GM18867 (cell line): Measurements from ENCODE around the gene CAPN12.

ENCODE experiments used
- ATAC-seq: cut with Tn5 transposase; IDR thresholded peaks from one replicate; pipeline ENCODE4 v1.9.1; 2021; ENCODE audit warnings: mild to moderate bottlenecking, moderate library complexity; ENCODE audit not compliant: unreplicated experiment

CAPN12 gene

DNA sequence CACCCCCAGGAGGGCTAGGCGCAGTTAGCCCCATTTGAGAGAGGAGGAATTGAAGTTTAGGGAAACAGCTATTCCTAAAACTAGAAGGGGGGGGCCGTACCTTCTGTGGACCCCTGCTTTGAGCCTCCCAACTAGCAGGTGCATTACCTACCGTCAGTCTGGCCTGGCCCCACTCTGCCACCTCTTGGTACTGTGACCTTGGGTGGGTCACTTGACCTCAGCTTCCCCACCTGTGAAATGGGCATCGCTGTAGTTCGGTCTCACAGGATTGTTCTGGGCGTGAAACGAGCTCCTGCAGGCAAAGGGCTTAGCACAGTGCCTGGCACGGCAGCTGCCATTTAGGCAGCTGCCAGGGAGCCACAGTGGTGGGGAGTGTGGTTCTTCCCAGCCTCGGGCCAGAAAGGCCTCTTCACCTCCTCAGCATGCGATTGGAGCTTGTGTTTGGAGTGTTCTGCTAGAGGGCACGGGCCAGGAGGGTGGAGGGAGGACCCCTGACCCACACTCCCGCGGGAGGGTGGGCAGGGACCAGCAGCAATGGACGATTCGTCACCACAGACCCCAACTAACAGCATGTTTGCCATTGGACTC lies 32.0 kb downstream of the CAPN12 start:
- no peak for ATAC-seq

DNA sequence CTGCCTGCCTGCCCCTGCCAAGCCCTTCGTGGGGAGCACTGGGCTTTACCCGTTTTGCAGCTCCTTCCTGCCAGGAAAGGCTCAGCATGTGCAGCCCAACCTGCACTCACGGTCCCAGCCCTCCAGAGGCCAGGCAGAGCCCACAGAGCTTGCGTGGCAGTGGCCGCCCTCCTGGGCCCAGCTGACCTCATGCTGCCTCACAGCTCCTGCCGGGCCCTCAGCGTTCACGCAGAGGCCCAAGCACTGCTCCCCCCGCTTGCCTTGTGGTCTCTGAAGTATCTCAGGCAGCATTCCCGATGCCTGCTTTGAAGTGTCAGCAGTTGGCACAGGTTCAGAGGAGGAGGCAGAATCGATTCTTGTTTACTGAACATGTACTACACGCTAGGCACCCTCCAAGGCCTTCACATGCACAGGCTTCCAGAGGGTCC lies 32.5 kb downstream of the CAPN12 start:
- no peak for ATAC-seq

DNA sequence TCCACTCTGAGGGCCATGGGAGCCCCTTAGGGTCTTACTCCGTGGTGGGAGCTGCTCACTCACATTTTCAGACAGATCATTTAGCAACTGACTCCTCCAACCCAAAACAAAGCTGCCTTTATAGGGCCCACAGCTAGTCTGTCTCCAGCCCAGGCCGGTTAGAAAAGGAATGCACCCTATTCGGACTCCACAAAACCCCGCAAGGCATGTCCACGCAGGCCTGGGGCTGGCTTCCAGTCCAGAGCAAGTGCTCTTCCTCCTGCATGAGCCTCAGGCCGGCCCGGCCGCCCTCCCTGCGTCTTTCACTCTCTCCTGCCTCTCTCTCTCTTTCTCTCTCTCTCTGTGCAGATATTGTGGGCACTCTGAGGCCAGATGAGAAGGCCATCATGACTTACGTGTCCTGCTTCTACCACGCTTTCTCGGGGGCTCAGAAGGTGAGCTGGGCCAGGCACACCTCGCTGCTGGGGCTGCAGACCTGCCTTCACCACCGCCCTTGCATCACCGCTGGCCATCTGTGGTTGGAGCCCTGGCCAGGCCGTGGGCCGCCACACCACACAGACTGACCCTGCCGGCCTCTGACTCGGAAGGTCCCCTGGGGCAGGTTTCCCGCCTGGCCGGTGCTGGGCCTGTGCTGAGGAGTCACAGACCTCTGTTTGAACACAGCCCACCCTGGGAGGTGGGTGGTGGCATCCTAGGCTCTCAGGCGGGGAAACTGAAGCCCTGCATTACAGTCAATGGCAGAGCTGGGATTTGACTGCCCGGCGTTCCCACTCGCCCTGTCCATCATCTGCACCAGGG lies 33.1 kb downstream of the CAPN12 start:
- ATAC-seq = no peak

DNA sequence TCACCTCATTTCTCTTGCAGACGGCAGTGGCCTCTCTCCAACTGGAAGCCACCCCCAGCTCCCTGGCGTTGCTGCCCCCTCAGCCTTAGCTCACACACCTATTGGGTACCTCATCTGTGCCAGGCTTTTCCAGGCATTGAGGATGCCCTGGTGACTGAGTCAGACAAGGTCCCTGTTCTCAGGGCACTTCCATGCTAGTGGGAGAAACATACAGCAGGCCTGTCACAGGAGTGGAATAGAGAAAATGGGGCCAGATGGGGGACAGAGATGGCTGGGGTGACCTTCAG lies 33.9 kb downstream of the CAPN12 start:
- ATAC-seq = no peak

DNA sequence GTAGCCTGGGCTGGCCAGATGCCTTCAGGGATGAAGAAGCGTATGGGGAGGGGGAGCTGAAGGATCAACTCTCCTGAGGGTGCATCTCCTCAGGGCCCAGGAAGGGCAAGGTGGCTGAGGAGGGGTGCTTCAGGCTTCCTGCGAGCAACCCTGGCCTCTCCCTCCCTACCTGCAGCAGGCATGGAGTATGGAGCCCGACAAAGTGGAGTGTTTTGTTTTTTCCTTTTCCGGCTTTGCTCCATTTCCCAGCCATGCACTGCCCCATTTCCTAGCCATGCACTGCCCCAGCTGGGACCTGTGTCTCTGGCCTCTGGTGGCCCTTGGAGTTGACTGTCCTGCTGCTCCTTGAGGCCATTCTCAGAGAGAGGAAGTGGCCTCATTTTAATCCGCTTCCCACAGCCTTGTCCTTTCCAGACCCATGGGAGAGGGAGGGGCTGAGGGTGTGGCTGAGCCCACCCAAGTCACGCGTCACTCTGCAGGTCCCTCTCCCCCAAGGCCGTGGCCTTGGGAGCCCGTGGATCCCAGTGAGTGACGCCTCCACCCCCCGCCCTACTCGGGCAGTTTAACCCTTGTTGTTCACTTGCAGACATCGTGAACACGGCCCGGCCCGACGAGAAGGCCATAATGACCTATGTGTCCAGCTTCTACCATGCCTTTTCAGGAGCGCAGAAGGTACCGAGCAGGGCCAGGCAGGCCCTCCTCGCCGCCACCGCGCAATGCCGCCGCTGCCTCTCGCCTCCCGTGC lies 34.4 kb downstream of the CAPN12 start:
- no peak for ATAC-seq

DNA sequence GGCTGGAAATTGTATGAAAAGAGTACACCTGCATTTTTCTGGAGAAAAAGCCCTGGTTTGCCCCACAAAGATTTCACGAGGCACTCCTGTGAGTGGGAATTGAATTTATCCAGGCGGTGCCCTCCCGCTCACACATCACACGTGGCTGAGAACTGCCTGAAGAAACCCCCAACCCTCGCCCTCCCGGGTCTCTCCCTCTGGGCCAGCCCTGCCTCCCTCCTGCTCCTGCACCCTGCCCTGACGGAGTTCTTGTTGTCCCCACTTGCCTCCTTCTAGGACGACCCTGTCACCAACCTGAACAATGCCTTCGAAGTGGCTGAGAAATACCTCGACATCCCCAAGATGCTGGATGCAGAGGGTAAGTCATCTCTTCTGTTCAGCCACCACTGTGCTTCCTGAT lies 35.2 kb downstream of the CAPN12 start:
- no peak for ATAC-seq

DNA sequence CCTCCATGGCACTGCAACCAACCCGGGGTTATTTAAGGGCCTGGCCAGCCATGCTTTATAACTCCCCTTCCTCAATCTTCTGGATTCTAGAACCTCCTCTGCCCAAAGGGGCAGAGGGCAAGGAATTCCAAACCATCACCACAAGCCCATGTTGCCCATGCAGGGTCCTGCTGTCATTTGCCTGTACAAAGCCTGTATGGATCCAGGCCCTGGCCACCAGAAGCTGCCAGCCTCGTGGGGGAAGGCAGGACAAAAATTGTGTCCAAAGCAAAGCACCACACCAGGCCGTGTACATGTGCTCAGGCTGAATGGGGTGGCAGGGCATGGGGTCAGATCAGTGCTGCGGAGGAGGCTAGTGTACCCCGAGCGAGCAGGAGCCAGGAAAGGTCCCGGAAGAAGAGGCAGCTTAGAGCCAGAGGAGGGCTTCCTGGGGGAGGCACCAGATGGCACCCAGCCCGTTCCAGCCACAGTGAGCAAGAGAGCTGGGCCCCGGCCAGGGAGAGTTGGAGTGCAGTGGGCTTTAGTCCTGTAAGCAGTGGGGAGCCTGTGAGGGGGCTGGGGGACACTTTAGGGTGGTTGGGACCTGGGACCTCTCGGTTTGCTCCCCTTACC lies 35.8 kb downstream of the CAPN12 start:
- no peak for ATAC-seq

DNA sequence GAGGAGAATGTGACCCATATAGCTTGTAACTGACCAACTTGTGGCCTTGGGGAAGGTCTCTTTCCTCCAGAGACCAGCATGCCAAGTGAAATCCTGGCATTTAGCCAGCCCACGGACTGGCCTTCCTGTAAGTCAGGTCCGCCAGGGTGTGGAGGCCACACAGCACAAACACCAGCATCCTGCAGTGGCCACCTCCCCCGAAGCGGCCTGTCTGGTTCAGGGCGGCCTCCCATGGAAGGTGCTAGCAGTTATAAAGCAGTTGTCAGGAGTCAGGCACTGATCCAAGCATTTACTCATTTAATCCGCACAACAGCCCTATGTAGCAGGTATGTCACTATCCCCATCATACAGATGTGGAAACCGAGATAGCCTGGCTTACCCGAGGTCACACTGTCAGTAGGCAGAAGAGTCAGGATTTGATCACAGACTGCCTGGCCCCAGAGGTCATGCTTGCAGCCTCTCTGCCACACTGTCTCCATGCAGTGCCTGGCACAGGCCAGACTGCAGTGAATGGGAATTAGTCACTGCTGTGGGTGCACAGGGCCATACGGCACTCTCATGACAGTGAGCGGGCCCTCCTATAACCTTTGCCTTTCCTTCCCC lies 36.7 kb downstream of the CAPN12 start:
- no peak for ATAC-seq

DNA sequence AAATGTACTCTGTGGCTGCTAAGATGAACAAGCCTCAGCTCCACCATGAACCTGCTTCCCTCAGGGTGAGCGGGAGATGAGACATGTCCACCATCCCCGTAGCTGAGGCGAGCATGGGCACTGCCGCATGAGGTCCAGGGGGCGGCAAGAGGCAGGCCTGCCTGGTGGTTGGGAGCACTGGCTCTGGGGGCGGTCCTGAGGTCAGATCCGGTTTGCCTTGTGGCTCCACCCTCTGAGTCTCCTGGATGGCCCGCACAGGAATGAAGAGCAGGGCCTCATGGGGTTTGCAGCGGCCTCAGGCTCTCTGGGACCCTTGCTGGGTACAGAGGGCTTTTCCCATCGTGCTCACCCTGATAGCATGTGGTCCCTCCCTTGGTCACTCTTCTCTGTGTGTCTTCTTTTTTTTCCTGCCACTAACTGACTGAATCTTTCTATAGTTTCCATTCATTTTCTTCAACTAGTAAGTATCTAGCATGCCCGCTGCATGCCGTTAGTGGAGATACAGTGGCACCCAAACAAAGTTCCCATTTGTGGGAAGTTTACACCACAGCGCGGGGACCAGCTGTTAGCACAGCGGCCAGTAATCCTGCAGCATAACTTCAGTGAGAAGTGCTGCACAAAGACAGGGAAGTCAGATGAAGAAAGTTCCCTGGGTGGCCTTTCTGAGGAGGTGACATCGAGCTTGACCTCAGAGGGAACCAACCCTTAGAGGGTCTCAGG lies 37.3 kb downstream of the CAPN12 start:
- no peak for ATAC-seq

DNA sequence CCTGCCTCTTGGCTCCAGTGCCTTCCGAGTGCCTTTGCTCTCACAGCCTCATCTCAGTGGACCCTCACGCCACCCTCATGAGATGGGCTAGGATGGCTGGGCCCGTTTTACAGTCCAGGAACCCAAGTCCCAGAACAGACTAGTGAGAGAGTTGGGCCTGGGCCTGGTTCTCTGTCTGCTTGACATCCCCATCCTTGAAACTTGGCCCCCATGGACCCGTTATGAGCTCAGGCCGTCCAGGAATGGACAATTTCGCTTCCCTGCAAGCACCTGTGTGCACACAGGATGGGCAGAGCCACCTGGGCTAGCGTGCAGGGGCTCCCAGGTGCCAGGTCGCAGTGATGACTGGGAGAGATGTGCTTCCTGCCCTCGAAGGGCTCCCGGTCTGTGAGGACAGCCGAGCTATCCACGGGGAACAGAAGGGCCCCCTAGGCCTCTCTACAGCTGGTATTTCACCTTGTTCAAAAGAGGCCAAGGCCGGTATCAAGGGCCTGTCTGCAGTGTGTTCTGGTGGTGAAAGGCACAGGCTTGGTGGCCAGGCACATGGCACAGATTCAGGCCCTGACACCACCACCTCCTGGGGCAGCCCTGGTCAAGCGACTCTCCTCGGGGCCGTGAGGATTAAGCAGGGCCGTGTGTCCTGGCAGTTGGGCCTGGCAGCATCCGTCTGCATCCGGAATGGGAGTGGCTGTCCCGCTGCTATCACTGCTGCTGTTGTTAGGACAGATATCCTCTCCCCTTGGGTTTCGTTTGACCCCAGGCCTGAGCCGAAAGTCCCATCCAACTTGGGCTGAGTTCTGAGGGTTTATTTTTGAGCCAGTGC lies 38.9 kb downstream of the CAPN12 start:
- ATAC-seq = no peak

DNA sequence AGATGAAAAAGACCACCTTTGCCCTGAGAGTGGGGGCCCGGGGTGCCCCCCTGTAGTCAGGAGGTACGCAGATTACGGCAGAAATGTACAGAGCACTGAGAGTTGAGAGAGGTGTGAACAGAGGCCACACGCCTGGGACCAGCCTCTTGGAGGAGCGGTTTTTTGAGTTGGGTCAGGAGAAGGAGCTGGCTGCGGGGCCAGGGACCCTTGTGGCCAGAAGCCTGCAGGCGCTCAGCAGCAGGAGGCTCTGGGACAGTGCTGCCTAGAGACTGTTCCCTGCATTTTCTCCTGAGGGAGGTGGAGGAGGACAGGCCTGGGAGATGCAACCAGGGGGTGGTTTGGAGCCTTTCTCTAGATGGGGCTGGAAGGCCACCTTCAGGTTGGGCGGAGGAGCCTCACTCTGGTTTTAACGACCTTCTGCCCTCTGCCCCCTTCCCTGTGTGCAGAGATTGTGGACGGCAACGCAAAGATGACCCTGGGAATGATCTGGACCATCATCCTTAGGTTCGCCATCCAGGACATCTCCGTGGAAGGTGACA lies 39.7 kb downstream of the CAPN12 start:
- no peak for ATAC-seq

DNA sequence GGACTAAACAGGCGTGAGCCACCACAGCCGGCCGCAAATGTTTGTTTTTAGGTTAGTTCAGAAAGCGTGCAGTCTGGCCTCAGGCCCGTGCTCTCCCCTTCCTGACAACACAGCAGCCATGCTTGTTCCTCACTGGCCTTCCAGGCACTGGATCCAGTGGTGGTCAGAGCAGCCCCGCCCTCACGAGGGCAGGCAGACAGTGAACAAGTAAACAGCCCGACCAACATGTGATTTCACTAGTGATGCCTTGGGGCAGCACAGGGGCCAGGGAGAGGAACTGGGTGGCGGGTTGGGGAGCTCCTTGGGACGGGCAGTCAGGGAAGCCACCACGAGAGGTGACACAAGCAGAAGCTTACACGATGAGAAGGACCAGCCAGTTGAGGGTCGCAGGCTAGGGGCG lies 40.8 kb downstream of the CAPN12 start:
- no peak for ATAC-seq

DNA sequence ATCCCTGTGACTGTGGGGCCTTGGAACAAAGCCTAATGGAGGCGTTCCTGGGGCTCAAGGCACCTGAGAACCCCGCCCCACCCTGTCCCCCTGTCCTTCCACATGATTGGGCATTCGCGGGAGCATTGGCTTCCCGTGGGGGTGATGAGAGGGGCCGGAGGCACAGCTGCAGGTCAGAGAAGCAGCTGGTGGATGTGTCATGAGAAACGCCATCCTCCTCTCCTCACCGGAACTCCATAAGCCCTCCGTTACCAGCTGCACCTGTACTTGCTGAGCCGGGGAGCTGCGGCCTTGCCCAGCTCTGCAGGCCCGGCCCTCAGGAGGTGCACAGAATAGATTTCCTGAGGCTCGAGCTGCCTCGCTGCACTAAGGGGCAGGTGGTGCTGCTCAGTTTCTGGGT lies 42.0 kb downstream of the CAPN12 start:
- no peak for ATAC-seq

DNA sequence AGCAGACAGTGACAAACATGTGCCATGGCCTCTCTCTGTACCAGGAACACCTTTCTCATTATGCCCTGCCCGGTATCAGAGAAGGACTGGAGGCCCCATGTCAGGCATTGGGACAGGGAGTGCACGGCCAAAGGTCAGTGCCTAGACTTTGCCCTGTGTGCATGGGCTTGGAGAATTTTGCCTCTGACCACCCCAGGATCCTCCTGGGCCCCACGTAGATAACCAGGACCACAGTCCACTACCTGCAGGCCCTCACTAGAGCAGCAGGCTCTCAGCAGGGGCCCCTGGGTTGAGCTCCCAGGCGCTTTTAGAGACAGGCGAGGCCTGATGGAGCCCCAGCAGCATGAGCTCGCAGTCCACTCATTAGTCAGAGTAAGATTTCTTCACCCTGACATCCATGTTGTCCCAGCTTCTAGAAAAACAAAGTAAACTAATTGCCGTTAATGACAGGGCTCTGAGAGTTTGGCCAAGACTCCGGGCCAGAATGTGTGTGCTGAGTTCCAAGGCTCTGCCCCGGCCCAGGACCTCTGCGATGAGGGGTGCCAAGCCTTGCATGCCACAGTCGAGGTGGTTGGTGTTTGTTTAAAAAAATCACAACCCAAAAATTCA lies 42.7 kb downstream of the CAPN12 start:
- no peak for ATAC-seq

DNA sequence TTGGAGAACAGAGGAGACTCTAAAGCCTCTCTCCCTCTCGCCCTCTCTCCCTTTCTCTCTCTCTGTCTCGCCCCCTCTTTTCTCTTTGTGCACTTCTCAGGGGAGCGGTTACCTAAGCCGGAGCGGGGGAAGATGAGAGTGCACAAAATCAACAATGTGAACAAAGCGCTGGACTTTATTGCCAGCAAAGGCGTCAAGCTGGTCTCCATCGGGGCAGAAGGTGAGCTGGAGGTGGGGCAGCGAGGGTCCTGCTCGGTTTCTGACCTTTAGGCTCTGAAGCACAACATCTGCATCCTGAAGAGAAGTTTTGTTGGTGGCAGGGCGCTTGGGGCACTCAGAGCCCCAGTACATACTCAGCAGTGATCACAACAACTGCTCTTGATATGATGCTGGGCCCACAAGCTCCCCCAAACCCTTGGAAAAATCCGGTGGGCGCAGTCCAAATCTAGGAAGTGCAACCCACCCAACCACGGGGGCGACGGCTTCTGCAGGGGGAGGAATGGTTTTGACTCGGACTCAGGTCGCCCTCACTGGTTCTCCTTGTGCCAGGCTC lies 43.3 kb downstream of the CAPN12 start:
- no peak for ATAC-seq

DNA sequence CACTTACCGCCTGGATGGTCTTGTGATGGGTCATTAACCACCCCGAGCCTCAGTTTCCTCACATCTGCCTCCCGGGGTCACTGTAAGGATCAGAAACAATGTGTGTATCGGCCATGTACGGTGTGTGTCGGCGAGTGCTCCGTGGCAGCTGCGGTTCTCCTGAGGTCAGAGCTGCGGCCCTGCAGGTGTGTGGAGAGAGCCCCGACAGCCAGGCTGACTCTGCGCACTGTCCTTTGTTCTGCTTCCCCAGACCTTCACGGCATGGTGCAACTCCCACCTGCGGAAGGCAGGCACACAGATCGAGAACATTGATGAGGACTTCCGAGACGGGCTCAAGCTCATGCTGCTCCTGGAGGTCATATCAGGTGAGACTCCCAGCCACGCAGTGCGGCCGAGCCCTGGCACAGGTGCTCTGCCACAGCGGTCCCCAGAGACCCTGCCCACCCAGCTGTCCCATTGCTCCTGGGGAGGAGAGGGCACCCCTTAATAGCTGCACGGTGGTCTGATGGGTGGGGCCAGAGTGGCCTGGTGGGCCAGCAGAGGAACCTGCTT lies 43.8 kb downstream of the CAPN12 start:
- ATAC-seq = no peak

DNA sequence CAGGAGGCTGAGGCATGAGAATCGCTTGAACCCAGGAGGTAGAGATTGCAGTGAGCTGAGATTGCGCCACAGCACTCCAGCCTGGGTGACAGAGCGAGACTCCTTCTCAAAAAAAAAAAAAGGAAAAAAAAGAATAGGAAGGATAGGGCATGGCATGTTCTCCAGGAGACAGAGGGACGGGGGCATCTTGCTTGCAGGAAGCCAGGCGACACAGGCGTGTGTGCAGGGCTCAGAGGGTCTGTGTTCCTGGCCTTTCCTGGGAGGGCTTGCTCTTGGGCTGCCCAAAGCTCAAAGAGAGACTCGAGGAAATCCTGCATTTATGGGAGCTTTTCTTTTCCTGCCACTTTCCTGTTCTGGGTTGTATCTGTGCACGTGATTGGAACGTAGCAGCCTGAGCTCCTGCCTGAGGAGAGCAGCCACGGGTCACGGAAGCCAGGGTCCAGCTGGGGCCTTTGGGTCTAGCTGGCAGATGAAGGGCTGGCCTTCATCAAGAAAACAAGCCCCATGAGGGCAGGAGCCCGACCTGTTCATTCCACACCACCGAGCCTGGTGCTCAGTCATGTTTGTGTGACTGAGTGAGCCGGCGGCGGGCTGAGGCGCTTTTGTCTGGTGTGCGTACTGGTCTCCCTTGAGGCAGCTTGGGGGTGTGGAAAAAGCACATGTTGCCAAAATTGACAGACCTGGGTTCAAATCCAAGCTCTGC lies 44.5 kb downstream of the CAPN12 start:
- ATAC-seq = no peak

DNA sequence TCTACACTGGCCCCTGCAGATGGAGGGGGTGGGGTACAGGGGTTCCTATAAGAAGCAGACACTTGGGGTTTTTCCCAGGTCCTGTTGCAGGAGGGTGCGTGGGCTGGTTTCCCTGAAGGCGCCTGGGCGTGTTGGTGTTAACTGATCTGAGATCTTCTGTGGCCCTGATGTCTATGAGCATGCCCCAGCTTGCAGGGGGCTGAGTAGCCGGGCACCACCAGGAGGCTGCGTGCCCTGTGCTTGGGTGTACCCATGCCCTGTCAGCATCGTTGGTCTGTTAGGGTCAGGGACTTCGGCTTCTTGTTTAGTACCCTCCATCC lies 45.3 kb downstream of the CAPN12 start:
- no peak for ATAC-seq
